Measurements from ENCODE around the gene FHIT.

- TF ChIP-seq CTCF (IDR thresholded peaks at IDR 0.05; ENCODE audit: insufficient read depth, low read length, poor library complexity, severe bottlenecking) (no peak), EZH2phosphoT487 (conservative IDR thresholded peaks at IDR 0.05; ENCODE audit: low read length) (no peak)
Measured at GRCh38 chr3:60313951-60314461, 937.2 kb downstream of the FHIT start.
